HCT116 (cell line): Measurements from ENCODE around the gene PRMT9. TPM values are rescaled to one million over a fixed set of nuclear protein-coding genes. Genes with fewer than 3 reads are reported as not detected.

Experiments
- ATAC-seq: fragments of 200-7000 bp; cut with Tn5 transposase; 2 replicates; pipeline ENCODE4 v1.9.1; 2020; ENCODE audit warnings: mild to moderate bottlenecking, moderate library complexity
- BruUV-seq: library from RNA; stranded (reverse); fragments of 400-500 nt; replicated peaks from 2 replicates; lab custom pipeline; 2021; lab: Mats Ljungman, UMichigan
- CTCF ChIA-PET: fragments of 300-600 bp; sonication (Branson Sonifier 250); formaldehyde crosslinking; loops from one replicate; lab custom pipeline; 2021; ENCODE audit warnings: antibody characterized with exemption; lab: Charles Lee
- POLR2A ChIA-PET: fragments of 300-600, 350-600 bp; sonication (Branson Sonifier 250); formaldehyde crosslinking; loops from one replicate; lab custom pipeline; 2021; ENCODE audit warnings: antibody characterized with exemption; lab: Charles Lee
- RAD21 ChIA-PET, 2 experiments: fragments of 300-600 bp; sonication (Branson Sonifier 250); formaldehyde crosslinking; loops; one replicate each; lab custom pipeline; 2023; ENCODE audit warnings: low total read pairs in 2 of 2; ENCODE audit not compliant: uncharacterized antibody in 2 of 2, unreplicated experiment in 2 of 2, low non-redundant PET in 1 of 2; lab: Charles Lee
- DNase-seq: peaks from one replicate; pipeline ENCODE4 v3.0.0-alpha.2; 2010; ENCODE audit warnings: low read depth, low spot score
- H2AFZ ChIP-seq: fragments of 200-600 bp; shearing (Covaris generic), sonication (generic); 2 replicates; pipeline ENCODE4 v1.6.1; 2017; ENCODE audit warnings: low read depth, mixed run types, mixed read lengths, antibody characterized with exemption, low read length; ENCODE audit not compliant: poor library complexity, severe bottlenecking
- H3K27ac ChIP-seq: 2 replicates; pipeline ENCODE4 v1.5.1; 2012; ENCODE audit warnings: low read depth, low read length
- H3K27me3 ChIP-seq: fragments of 200-600 bp; sonication (generic); 2 replicates; pipeline ENCODE4 v1.6.1; 2016; ENCODE audit warnings: mixed run types, low read length, mixed read lengths; ENCODE audit not compliant: insufficient read depth
- H3K36me3 ChIP-seq, 2 experiments: fragments of 200-500 bp in 1 of 2; fragments of 200-600 bp in 1 of 2; sonication (Bioruptor generic) in 1 of 2; sonication (generic) in 1 of 2; 2 replicates each; pipeline versions ENCODE4 v1.5.1 to v1.6.1; 2014 to 2016; ENCODE audit warnings: low read length in 2 of 2, inconsistent platforms in 1 of 2, mixed read lengths in 1 of 2, mixed run types in 1 of 2; ENCODE audit not compliant: insufficient read depth in 2 of 2, control insufficient read depth in 1 of 2
- H3K4me1 ChIP-seq, 2 experiments: fragments of 200-600 bp in 1 of 2; sonication (generic) in 1 of 2; 2 replicates each; pipeline versions ENCODE4 v1.5.1 to v1.6.1; 2012 to 2017; ENCODE audit warnings: low read length in 2 of 2, inconsistent platforms in 1 of 2, mild to moderate bottlenecking in 1 of 2, mixed read lengths in 1 of 2, mixed run types in 1 of 2, moderate library complexity in 1 of 2; ENCODE audit not compliant: insufficient read depth in 2 of 2, control insufficient read depth in 1 of 2
- H3K4me2 ChIP-seq: fragments of 200-600 bp; sonication (generic); 2 replicates; pipeline ENCODE4 v1.6.1; 2017; ENCODE audit warnings: mixed run types, low read length, mixed read lengths
- H3K4me3 ChIP-seq, 2 experiments: fragments of 200-600 bp in 1 of 2; sonication (generic) in 1 of 2; replicated peaks in 1 of 2; 2 replicates each; pipeline ENCODE4 v1.5.1; 2011 to 2016; ENCODE audit warnings: low read length in 2 of 2, control low read depth in 1 of 2, low read depth in 1 of 2, mild to moderate bottlenecking in 1 of 2, mixed read lengths in 1 of 2, mixed run types in 1 of 2
- H3K79me2 ChIP-seq: fragments of 200-600 bp; sonication (generic); 2 replicates; pipeline ENCODE4 v1.6.1; 2017; ENCODE audit warnings: mild to moderate bottlenecking, mixed run types, low read length, moderate library complexity, mixed read lengths; ENCODE audit not compliant: insufficient read depth
- H3K9ac ChIP-seq: fragments of 200-600 bp; sonication (generic); 2 replicates; pipeline ENCODE4 v1.6.1; 2016; ENCODE audit warnings: low read length, mixed read lengths
- H3K9me2 ChIP-seq: fragments of 200-600 bp; sonication (generic), shearing (Covaris generic); 2 replicates; pipeline ENCODE4 v1.6.1; 2017; ENCODE audit warnings: mixed run types, mild to moderate bottlenecking, moderate library complexity; ENCODE audit not compliant: insufficient read depth
- H3K9me3 ChIP-seq, 2 experiments: fragments of 200-500 bp in 1 of 2; fragments of 200-600 bp in 1 of 2; sonication (Bioruptor generic) in 1 of 2; sonication (generic) in 1 of 2; 2 replicates each; pipeline ENCODE4 v1.6.1; 2014 to 2017; ENCODE audit warnings: low read length in 2 of 2, mixed read lengths in 2 of 2, inconsistent platforms in 1 of 2, low read depth in 1 of 2, mild to moderate bottlenecking in 1 of 2, mixed run types in 1 of 2, moderate library complexity in 1 of 2; ENCODE audit not compliant: control insufficient read depth in 1 of 2, insufficient read depth in 1 of 2
- H4K20me1 ChIP-seq: fragments of 200-600 bp; sonication (generic), shearing (Covaris generic); 2 replicates; pipeline ENCODE4 v1.6.1; 2017; ENCODE audit warnings: mixed run types, mild to moderate bottlenecking, moderate library complexity; ENCODE audit not compliant: insufficient read depth
- ATF3 ChIP-seq: IDR thresholded peaks from 2 replicates; pipeline ENCODE4 v1.6.1; 2012
- CBX3 ChIP-seq: IDR thresholded peaks from 2 replicates; pipeline ENCODE4 v1.6.1; 2012; ENCODE audit warnings: low read depth
- EGR1 ChIP-seq: IDR thresholded peaks from 2 replicates; pipeline ENCODE4 v1.6.1; 2012; ENCODE audit warnings: low read depth
- ELF1 ChIP-seq: IDR thresholded peaks from 2 replicates; pipeline ENCODE4 v1.6.1; 2012; ENCODE audit warnings: low read depth, borderline replicate concordance
- MAX ChIP-seq: IDR thresholded peaks from 2 replicates; pipeline ENCODE4 v1.6.1; 2012
- POLR2A ChIP-seq: IDR thresholded peaks from 2 replicates; pipeline ENCODE4 v1.7.0; 2011; ENCODE audit warnings: borderline replicate concordance; ENCODE audit not compliant: insufficient read depth, insufficient read length; ENCODE audit errors: extremely low read depth
- RAD21 ChIP-seq: IDR thresholded peaks from 2 replicates; pipeline ENCODE4 v1.6.1; 2012; ENCODE audit warnings: low read depth, mild to moderate bottlenecking
- SIN3A ChIP-seq: IDR thresholded peaks from 2 replicates; pipeline ENCODE4 v1.6.1; 2012; ENCODE audit warnings: low read depth
- TCF7L2 ChIP-seq: IDR thresholded peaks from 2 replicates; pipeline ENCODE4 v1.7.0; 2011; ENCODE audit warnings: borderline replicate concordance, inconsistent platforms; ENCODE audit not compliant: insufficient read depth, insufficient read length; ENCODE audit errors: extremely low read depth
- YY1 ChIP-seq: IDR thresholded peaks from 2 replicates; pipeline ENCODE4 v1.6.1; 2011; ENCODE audit warnings: low read length, low read depth, moderate library complexity, mild to moderate bottlenecking; ENCODE audit not compliant: insufficient replicate concordance; ENCODE audit errors: extremely low read depth
- intact Hi-C: fragments of 100-400 bp; cut with micrococcal nuclease; formaldehyde crosslinking; loops from 2 replicates; pipeline ENCODE4 v1.10.0; 2022
- total RNA-seq: library from RNA; stranded (reverse); gene quantifications from one replicate; pipeline ENCODE4 v1.2.1, GENCODE V29; 2021; ENCODE audit not compliant: unreplicated experiment

PRMT9 gene
- total RNA-seq, 1 experiment from 2014 or later: 5.8 TPM

- Histone ChIP-seq H3K9me2 (no peaks in the 10 kb centered on the region), H4K20me1 (no peaks in the 10 kb centered on the region), H3K79me2 (no peaks in the 10 kb centered on the region), H3K27me3 (no peaks in the 10 kb centered on the region), H2AFZ (no peak overlapping the region), H3K4me3 (no peak overlapping the region), H3K4me2 (no peak overlapping the region), H3K36me3 (peaks cover 30 to 42% of the 10 kb centered on the region in 2 experiments; a peak in 3 of 4 replicates), H3K9me3 (no peaks in the 10 kb centered on the region), H3K4me1 (peaks cover 0 to 3% of the 10 kb centered on the region in 2 experiments; a peak in 1 of 4 replicates), H3K9ac (no peak overlapping the region), H3K27ac (no peak overlapping the region)
- ATAC-seq (no peak), DNase-seq (no peak)
- ChIA-PET CTCF (interaction anchor here (1.1 to 1.7 kb wide), 3 partner anchors 9 to 237 kb away, joined by 3 to 9 read pairs (median 3); no protein-coding TSS in a partner anchor), POLR2A (no interaction called here), RAD21 (no interaction called here)
- intact Hi-C loops: no loop called here
- BruUV-seq: no TSS peak
- TF ChIP-seq YY1: no peak
- TF ChIP-seq ELF1: no peak
- TF ChIP-seq SIN3A: no peak
- TF ChIP-seq ATF3: no peak
- no peak for TF ChIP-seq EGR1
- no peak for TF ChIP-seq RAD21
- TF ChIP-seq TCF7L2: no peak
- no peak for TF ChIP-seq CBX3
- no peak for TF ChIP-seq MAX
- TF ChIP-seq POLR2A: no peak
These were observed 53.9 kb downstream of the PRMT9 start for GRCh38 chr4:147629783-147630730.
